ENCODE measurements around the gene ZFP91. TPM values are rescaled to one million over a fixed set of nuclear protein-coding genes. Genes with fewer than 3 reads are reported as not detected.

ZFP91 gene
- total RNA-seq, 1 experiment from 2014 or later: 56.2 TPM

DNA sequence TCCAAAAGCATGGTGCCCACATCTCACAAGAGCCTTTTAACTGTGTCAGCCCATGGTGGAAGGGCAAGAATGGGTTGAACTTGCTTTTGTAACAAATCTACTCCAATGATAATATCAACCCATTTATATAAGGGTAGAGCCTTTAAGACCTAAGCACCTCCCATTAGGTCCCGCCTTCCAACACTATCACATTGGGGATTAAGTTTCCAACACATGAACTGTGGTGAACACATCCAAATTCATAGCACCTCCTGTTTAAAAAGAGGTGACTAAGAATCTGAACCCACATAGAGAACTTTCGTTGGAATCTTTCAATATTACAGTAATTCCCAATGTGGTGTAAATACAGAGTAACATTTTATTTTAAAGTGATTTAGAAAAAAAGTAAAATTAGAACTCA, 34.4 kb downstream of the ZFP91 start:
- ATAC-seq (no peak), DNase-seq (no peak)
- POLR2A ChIA-PET (ENCODE audit: unreplicated experiment): no interaction called here
- H3K27me3 ChIP-seq (ENCODE audit: low read length): no peaks in the 10 kb centered on the region
- intact Hi-C loops (cut with micrococcal nuclease): no loop called here
- H3K9me2 ChIP-seq (replicated peaks; ENCODE audit: low read length): no peaks in the 10 kb centered on the region
- no peaks in the 10 kb centered on the region for H3K9me3 ChIP-seq (ENCODE audit: low read length)
- H3K4me3 ChIP-seq (ENCODE audit: low read length): no peak overlapping the region
- no peak overlapping the region for H3K9ac ChIP-seq (ENCODE audit: low read length)
- peaks cover 82% of the 10 kb centered on the region for H3K36me3 ChIP-seq (ENCODE audit: low read depth, low read length)
- no peak for TF ChIP-seq CTCF (conservative IDR thresholded peaks at IDR 0.05; ENCODE audit: low read depth, low read length)
- TF ChIP-seq EZH2phosphoT487 (IDR thresholded peaks at IDR 0.05; ENCODE audit: borderline replicate concordance, low read length): no peak
- TF ChIP-seq EZH2 (IDR thresholded peaks at IDR 0.05; ENCODE audit: low read length, unreplicated experiment): no peak
- CTCF ChIA-PET: no interaction called here
- no TSS peak for BruUV-seq (replicated peaks)
- H3K4me1 ChIP-seq (ENCODE audit: insufficient read depth, low read length): peaks cover 22% of the 10 kb centered on the region
- H3K4me2 ChIP-seq (ENCODE audit: low read length): no peak overlapping the region
- peaks cover 22% of the 10 kb centered on the region for H3K79me2 ChIP-seq (ENCODE audit: low read length)
- H4K20me1 ChIP-seq (ENCODE audit: low read length): peaks cover 30% of the 10 kb centered on the region
- H2AFZ ChIP-seq (ENCODE audit: low read length): no peak overlapping the region
- H3K27ac ChIP-seq (ENCODE audit: low read length): no peak overlapping the region
- H3F3A ChIP-seq (ENCODE audit: low read length, unreplicated experiment): peaks cover 9% of the 10 kb centered on the region

GRCh38 chr11:58615559-58615958, 36.7 kb downstream of the ZFP91 start:
- no peaks in the 10 kb centered on the region for H3K9me2 ChIP-seq (replicated peaks; ENCODE audit: low read length)
- ATAC-seq (no peak), DNase-seq (no peak)
- peaks cover 22% of the 10 kb centered on the region for H3K4me1 ChIP-seq (ENCODE audit: insufficient read depth, low read length)
- H3K79me2 ChIP-seq (ENCODE audit: low read length): peaks cover 13% of the 10 kb centered on the region; the same call in 1 of the 2 replicates
- POLR2A ChIA-PET (ENCODE audit: unreplicated experiment): no interaction called here
- H3F3A ChIP-seq (ENCODE audit: low read length, unreplicated experiment): peaks cover 9% of the 10 kb centered on the region
- H3K36me3 ChIP-seq (ENCODE audit: low read depth, low read length): peaks cover 95% of the 10 kb centered on the region
- BruUV-seq (replicated peaks): no TSS peak
- no peak for TF ChIP-seq EZH2phosphoT487 (IDR thresholded peaks at IDR 0.05; ENCODE audit: borderline replicate concordance, low read length)
- no peak for TF ChIP-seq CTCF (conservative IDR thresholded peaks at IDR 0.05; ENCODE audit: low read depth, low read length)
- no peak for TF ChIP-seq EZH2 (IDR thresholded peaks at IDR 0.05; ENCODE audit: low read length, unreplicated experiment)
- no peaks in the 10 kb centered on the region for H3K27me3 ChIP-seq (ENCODE audit: low read length)
- no peak overlapping the region for H3K9ac ChIP-seq (ENCODE audit: low read length)
- CTCF ChIA-PET: no interaction called here
- H4K20me1 ChIP-seq (ENCODE audit: low read length): peaks cover 27% of the 10 kb centered on the region
- H2AFZ ChIP-seq (ENCODE audit: low read length): no peak overlapping the region
- no peak overlapping the region for H3K27ac ChIP-seq (ENCODE audit: low read length)
- intact Hi-C loops (cut with micrococcal nuclease): no loop called here
- no peaks in the 10 kb centered on the region for H3K9me3 ChIP-seq (ENCODE audit: low read length)
- H3K4me2 ChIP-seq (ENCODE audit: low read length): no peak overlapping the region
- no peak overlapping the region for H3K4me3 ChIP-seq (ENCODE audit: low read length)

DNA sequence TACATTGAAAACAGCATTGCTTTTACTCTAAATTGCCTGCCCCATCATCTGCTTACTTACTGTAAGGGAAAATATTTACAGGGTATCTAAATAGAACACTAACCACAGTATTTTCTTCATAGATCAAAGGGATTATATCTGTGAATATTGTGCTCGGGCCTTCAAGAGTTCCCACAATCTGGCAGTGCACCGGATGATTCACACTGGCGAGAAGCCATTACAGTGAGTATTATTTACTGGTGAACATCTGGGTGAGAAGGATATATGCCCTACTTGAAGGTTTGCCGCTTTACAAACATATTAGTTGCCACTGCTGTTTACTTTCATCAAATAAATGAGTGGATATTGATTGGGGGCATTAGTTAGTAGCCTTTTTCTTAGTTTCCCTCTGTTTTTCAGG, 37.7 kb downstream of the ZFP91 start:
- peak; percentile 98 for ATAC-seq
- TF ChIP-seq EZH2 (IDR thresholded peaks at IDR 0.05; ENCODE audit: low read length, unreplicated experiment): no peak

More for the DNA sequence above, 37.7 kb downstream of the ZFP91 start:
- ChIA-PET CTCF (no interaction called here), POLR2A (ENCODE audit: unreplicated experiment) (no interaction called here)
- H3K9me3 ChIP-seq (ENCODE audit: low read length): no peaks in the 10 kb centered on the region
- no TSS peak for BruUV-seq (replicated peaks)
- peaks cover 13% of the 10 kb centered on the region; the same call in 1 of the 2 replicates for H3K79me2 ChIP-seq (ENCODE audit: low read length)
- H3K36me3 ChIP-seq (ENCODE audit: low read depth, low read length): peaks cover 94% of the 10 kb centered on the region
- peak overlapping the region; percentile 17; the same call in 1 of the 2 replicates for H3K4me2 ChIP-seq (ENCODE audit: low read length)
- H3K4me1 ChIP-seq (ENCODE audit: insufficient read depth, low read length): peaks cover 22% of the 10 kb centered on the region
- H4K20me1 ChIP-seq (ENCODE audit: low read length): peaks cover 27% of the 10 kb centered on the region
- peak overlapping the region; percentile 19; the same call in 1 of the 2 replicates for H3K27ac ChIP-seq (ENCODE audit: low read length)
- intact Hi-C loops (cut with micrococcal nuclease): loop anchor here (1.0 kb wide), 1 partner anchor 37 kb away; the partner anchor contains the start of gene ZFP91
- H3K27me3 ChIP-seq (ENCODE audit: low read length): no peaks in the 10 kb centered on the region
- no peak overlapping the region for H3K4me3 ChIP-seq (ENCODE audit: low read length)
- H3K9me2 ChIP-seq (replicated peaks; ENCODE audit: low read length): no peaks in the 10 kb centered on the region
- H2AFZ ChIP-seq (ENCODE audit: low read length): no peak overlapping the region
- H3K9ac ChIP-seq (ENCODE audit: low read length): no peak overlapping the region
- H3F3A ChIP-seq (ENCODE audit: low read length, unreplicated experiment): peaks cover 9% of the 10 kb centered on the region
- peak; percentile 96 for DNase-seq
